Stimulated activated CD8-positive, alpha-beta memory T cell treated with anti-CD3 and anti-CD28 coated beads, Interleukin-4, amount 100 ng/mL, for 4 hours (primary cell): ENCODE measurements around the gene CGNL1.

Experiments
- DNase-seq, 2 donors: peaks; one replicate each; pipeline ENCODE4 v3.0.0-alpha.2; 2020; ENCODE audit warnings: low read depth in 2 of 2, low spot score in 1 of 2

CGNL1 gene

DNA sequence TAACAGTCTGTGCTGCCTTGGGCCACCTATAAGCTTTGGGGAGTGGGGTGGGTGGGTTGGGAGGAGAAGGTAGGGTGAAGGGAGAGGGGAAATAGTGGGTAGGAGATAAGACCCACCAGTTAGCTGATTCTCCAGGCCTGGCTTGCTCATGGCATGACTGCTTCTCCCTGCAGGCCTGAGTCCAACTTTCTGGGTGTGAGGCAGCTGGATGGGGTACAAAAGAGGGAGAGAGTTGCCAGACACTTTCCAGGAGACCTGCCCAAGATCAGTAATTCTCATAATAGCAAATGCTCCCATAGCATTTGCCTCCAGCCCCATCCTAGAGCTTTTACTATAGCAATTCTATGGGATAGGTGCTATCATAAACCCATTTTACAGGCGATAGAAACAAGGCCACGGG lies 7.7 kb downstream of the CGNL1 start:
- DNase-seq = no peak

DNA sequence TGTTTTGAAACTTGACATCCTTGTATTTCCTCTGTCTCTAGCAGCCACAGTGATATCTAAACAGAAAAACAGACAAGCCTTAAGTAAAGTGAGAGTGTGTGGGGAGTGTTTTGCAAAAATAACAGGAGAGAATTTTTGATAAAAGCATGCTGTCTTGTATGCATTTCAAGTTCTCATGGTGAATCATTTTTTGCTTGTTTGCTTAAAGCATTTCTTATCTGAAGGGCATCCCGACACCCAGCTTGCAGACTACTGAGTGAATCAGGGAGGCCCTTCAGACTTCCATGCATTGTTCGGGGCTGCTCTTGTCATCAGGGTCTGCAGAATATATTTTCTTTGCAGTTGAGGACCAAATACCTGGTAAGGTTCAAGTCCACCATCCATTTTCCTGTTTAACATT lies 8.5 kb downstream of the CGNL1 start:
- no peak for DNase-seq

GRCh38 chr15:57385923-57386390 lies 9.7 kb downstream of the CGNL1 start:
- no peak for DNase-seq

- no peak for DNase-seq
Observed at GRCh38 chr15:57386976-57387375, 10.7 kb downstream of the CGNL1 start.

GRCh38 chr15:57387564-57388076 lies 11.3 kb downstream of the CGNL1 start:
- no peak for DNase-seq

DNA sequence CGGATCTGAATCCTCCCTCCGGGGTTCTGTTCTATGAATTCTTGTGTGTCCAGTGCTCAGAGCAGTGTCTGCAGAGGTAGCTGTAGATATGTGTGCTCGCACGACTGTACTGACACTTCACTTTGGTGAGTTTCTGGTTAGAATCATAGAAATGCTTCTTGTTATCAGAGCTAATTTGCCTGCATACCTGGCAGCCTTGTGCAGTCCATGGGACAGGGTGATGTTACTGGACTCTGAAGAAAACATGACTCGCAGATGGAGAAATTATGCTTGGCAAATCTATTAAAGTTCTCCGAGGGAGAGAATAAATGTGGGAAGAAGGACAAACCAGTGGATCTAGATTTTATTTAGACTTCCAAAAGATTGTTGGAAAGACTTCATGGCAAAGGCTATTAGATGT lies 12.2 kb downstream of the CGNL1 start:
- no peak for DNase-seq

DNA sequence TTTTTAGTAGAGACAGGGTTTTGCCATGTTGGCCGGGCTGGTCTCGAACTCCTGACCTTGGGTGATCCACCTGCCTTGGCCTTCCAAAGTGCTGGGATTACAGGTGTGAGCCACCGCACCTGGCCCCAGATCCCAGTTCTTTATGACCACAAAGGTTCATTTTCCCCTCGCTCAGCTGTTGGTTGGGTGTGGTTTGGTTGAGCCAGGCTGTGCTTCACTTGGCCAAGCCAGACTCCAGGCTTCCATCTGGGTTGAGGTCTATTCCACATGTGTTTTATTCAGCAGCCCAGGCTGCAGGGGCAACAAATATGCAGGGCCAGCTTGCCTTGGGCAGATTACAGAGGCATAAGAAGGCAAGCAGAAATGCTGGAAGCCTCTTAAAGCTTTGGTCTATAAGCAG lies 13.7 kb downstream of the CGNL1 start:
- DNase-seq = no peak

- no peak for DNase-seq
Observed at GRCh38 chr15:57390583-57390982, 14.3 kb downstream of the CGNL1 start.

DNA sequence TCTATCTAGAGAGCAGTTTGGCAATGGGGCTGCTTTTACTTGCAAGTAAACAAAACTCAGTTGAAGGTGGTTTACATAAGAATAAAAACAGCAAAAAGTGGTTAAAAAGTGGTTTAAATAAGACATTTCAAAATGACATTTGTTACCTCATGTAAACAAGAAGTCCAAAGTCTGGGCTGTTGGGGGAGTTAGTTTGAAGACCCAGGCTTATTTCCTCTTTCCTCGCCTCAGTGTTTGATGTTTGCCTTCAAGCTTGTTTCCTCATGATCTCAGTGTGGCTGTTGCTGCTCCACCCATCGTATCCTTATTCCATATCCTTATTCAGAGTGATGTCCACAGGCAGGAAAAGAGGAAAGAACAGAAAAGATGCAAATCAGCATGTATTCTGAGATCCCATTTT lies 15.2 kb downstream of the CGNL1 start:
- DNase-seq = no peak

- no peak for DNase-seq
Observed at GRCh38 chr15:57393061-57393460, 16.8 kb downstream of the CGNL1 start.

DNA sequence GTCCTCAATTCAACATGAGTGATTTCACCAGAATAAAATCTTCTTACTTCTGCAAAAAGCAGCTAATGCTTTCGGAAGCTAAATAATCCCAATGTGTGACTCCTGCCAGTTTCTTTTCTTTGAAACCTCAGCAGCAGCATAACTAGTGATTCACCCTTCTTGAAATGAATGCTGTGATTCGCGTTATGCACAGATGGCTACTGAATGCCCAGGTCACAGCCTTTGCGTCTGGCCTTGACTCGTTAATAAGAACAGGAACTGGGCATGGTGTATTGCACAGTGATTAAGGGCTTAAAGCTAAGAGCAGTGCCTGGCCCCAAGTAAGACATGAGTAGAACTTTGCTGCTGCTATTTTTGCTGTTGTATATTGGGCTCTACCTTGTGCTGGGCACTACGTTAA lies 19.0 kb downstream of the CGNL1 start:
- no peak for DNase-seq

DNA sequence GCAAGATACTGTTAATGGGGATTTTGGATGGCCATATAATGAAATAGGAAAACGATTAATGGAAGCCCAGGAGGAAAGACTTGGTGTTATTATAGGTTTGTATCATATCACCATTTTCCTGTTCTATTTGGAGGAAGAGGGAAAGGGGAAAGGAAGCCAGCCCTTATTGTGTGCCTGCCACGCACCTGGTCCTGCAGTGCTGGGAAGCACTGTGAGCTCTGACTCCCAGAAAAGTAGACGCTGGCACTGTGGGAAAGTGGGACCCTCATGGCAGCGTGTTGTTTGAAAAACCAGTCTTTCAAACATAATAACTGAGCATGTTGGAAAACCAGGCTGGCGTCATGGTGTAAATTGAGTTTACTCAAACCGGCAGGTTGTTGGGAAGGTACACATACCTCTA lies 22.0 kb downstream of the CGNL1 start:
- DNase-seq = no peak

GRCh38 chr15:57401546-57401945 lies 25.2 kb downstream of the CGNL1 start:
- no peak for DNase-seq

DNA sequence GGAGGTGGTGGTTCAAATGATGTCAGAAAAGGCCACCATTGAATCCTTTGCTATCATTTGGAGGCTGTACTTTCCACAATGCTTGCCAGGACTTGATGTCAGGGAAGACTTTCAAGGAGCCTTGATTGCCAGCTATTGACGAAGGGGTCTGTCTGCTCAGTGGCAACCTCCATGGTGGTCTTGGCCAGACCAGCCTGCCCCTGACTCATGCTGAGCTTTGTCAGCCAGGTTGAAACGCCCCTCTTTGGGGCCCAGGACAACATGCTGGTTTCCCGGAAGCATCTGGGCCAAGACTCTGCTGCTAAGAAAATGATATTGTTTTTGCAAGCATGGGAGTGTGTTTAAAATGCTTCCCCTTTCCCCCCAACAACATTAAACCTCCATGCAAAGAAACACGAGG lies 26.7 kb downstream of the CGNL1 start:
- DNase-seq = no peak

- no peak for DNase-seq
Observed at GRCh38 chr15:57403566-57404325, 27.4 kb downstream of the CGNL1 start.

DNA sequence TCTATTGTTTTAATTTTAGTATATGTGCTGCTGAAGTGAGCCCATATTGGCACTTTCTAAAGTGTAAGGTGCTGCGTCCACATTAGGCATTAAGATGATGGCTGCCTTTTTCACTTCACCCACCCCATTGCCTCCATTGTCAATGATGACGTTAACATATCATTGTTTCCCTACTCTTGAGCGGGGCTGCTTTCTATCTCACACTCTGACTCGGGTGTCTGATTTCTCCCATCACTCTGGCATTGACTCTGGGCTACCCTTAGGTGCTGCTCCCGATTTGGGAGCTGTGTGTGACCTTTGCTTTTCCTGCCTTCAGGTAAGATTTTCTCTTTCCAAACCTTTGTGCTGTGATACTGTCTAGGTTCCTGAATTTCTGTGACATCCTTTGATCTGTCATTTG lies 28.8 kb downstream of the CGNL1 start:
- DNase-seq = no peak

- DNase-seq = no peak
Observed at GRCh38 chr15:57406062-57406772, 29.9 kb downstream of the CGNL1 start.

DNA sequence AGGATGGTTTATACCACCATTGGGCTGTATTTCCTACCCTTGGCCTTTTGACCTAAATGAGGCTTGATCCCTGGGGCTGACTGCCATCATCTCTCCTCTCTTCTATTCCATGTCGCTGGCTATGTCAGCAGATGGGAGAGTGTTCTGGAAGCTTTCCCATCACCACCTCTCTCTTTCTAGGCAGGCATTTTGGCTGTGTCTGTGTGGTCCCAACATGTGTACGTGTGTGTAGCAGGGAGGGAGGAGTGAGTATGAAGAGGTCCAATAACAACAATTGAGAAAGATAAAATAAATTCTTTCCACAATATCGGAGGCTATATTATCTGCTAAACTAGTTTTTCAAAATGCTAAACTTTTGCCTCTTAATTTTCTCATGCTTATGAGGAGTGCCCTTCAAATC lies 34.1 kb downstream of the CGNL1 start:
- no peak for DNase-seq

DNA sequence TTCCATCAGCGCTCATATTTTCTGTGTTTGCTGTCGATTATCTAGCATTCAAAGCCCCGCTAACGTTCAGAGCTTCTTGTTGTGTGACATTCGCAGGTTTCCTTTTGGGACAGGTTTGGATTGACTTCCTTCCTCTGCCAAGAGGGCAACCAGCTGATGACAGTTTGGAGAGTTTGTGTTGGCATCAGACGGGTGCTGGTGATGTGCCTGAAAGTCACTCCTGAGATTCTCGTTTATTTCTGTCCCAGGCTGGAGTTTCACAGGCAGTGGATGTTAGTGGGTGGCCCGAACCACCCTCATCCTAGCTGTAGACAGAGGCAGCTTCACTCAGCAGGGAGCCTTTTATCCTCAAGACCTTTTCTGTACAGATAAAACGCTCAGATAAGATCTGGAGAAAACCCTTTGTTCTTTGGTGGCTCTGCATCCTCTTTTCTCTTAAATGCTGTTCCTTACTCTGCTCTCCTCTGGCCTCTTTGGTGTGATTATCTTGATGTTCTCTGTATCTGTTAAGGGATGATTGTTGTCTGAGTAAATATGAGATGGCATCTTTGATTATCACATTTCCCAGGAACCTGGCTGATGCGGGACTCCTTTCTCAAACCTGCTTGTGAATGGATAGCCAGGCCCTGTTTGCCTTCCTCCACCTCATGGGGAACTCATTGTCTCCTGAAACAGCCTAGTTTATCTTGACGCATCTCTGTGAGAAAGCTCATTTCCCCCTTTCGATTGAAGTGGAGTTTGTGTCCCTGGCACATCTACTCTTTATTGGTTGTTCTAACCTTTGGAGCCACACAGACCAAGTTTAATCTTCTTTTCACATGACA lies 35.9 kb downstream of the CGNL1 start:
- no peak for DNase-seq

- no peak for DNase-seq
Observed at GRCh38 chr15:57415602-57416001, 39.3 kb downstream of the CGNL1 start.

GRCh38 chr15:57418635-57419034 lies 42.3 kb downstream of the CGNL1 start:
- DNase-seq = no peak

DNA sequence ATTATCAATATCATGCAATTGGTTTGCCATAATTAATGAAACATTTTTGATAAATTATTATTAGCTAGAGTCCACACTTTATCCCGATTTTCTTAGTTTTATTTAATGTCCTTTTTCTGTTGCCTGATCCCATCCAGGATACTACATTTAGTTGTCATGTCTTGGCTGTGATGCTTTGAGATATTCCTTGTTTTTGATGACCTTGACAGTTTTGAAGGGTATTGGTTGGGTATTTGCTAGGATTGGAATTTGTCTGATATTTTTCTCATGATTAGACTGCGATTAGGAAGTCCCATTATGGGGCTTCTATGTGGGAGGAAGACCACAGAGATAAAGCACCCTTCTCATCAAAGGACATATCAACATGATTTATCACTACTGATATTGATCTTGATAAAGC lies 43.0 kb downstream of the CGNL1 start:
- DNase-seq = no peak
